BLaER1 treated with 17β-estradiol and CSF1 and Interleukin-3, amounts not matched to agents 10 nM and 100 nM (cell line): ENCODE data around the gene SORCS2.
A peak's percentile ranks its signal among the peaks of the same experiment; 100 is the strongest.

Experiments used
- H3K27ac ChIP-seq, 11 experiments: shearing (Covaris generic); formaldehyde crosslinking; 2 replicates each; pipeline ENCODE4 v1.8.1; 2022
- H3K27me3 ChIP-seq, 11 experiments: shearing (Covaris generic); formaldehyde crosslinking; 2 replicates each; pipeline ENCODE4 v1.8.1; 2022
- H3K36me3 ChIP-seq, 11 experiments: shearing (Covaris generic); formaldehyde crosslinking; 2 replicates each; pipeline ENCODE4 v1.8.1; 2022
- H3K4me1 ChIP-seq, 10 experiments: shearing (Covaris generic); formaldehyde crosslinking; 2 replicates each; pipeline ENCODE4 v1.8.1; 2022
- H3K4me2 ChIP-seq, 11 experiments: shearing (Covaris generic); formaldehyde crosslinking; 2 replicates each; pipeline ENCODE4 v1.8.1; 2022
- H3K4me3 ChIP-seq, 10 experiments: shearing (Covaris generic); formaldehyde crosslinking; 2 replicates each; pipeline ENCODE4 v1.8.1; 2022
- H3K9ac ChIP-seq, 11 experiments: shearing (Covaris generic); formaldehyde crosslinking; 2 replicates each; pipeline ENCODE4 v1.8.1; 2022
- H3K9me3 ChIP-seq, 11 experiments: shearing (Covaris generic); formaldehyde crosslinking; replicated peaks in 1 of 11; 2 replicates each; pipeline ENCODE4 v1.8.1; 2022
- H4K20me1 ChIP-seq, 11 experiments: shearing (Covaris generic); formaldehyde crosslinking; 2 replicates each; pipeline ENCODE4 v1.8.1; 2022
- Cebpa-rat ChIP-seq, 11 experiments: shearing (Covaris generic); IDR thresholded peaks; 2 replicates each; pipeline ENCODE4 v1.8.1; 2022

SORCS2 gene

GRCh38 chr4:7738458-7739076, 546.2 kb downstream of the SORCS2 start:
- H3K4me2 ChIP-seq: peak overlapping the region in 8 of 11 experiments; percentile 11 to 59 (median 34); a peak in 11 of 22 replicates

DNA sequence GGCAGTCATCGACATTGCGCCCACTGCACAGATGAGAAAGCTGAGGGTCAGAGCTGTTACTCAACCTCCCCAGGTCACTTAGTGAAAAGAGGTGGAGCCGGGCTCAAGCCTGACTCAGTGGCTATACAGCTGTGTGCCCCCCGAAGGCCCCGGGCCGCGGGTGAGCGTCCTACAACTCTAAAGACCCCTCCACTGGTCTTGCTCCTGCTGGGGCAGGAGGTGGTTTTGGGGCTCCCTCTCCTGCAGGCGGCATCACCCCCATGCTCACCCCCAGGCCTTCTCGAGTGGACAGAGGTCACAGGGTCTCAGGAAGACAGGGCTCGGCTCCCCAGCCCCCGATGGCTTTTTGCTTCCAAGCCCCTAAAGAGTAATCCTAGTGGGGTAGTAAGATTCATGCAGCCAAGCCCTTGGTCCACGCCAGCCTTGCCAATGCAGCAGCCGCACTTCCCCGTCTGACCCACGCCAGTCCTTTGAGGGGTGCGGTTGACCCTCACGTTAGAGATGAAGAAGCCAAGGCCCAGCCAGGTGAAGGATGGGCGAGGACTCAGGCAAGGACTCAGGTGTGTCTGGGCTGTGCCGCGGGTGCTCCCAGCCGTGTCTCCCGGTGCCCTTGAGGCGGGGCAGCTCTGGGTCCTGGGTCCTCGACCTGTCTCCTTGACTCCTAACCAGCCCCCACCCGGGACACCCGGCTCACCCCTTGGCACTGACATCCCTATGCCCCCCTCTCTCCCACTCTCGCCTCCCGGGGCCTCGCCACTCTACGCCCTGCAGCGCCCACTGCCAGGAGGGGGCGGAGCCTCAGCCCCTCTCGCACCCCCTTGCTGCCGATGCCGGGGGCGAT, 547.0 kb downstream of the SORCS2 start:
- H3K4me1 ChIP-seq: peaks cover 25 to 69% (median 59%) of the 10 kb centered on the region in 10 experiments
- no peak overlapping the region for H3K4me3 ChIP-seq
- TF ChIP-seq Cebpa-rat (IDR thresholded peaks at IDR 0.05): no peak
- H3K9me3 ChIP-seq: no peaks in the 10 kb centered on the region
- H4K20me1 ChIP-seq: peaks cover 0 to 36% (median 0%) of the 10 kb centered on the region in 11 experiments; a peak in 7 of 22 replicates
- H3K36me3 ChIP-seq: no peaks in the 10 kb centered on the region
- H3K27me3 ChIP-seq: peaks cover 0 to 25% (median 0%) of the 10 kb centered on the region in 11 experiments; a peak in 5 of 22 replicates
- H3K27ac ChIP-seq: no peak overlapping the region
- peak overlapping the region in 7 of 11 experiments; percentile 11 to 59 (median 36); a peak in 8 of 22 replicates for H3K4me2 ChIP-seq
- no peak overlapping the region for H3K9ac ChIP-seq

More at GRCh38 chr4:7738458-7739076, 546.2 kb downstream of the SORCS2 start:
- Histone ChIP-seq H3K36me3 (no peaks in the 10 kb centered on the region), H3K27ac (peak overlapping the region in 1 of 11 experiments; percentile 16; a peak in 1 of 22 replicates), H3K4me1 (peaks cover 18 to 61% (median 52%) of the 10 kb centered on the region in 10 experiments), H4K20me1 (peaks cover 0 to 39% (median 0%) of the 10 kb centered on the region in 11 experiments; a peak in 7 of 22 replicates), H3K27me3 (peaks cover 0 to 25% (median 0%) of the 10 kb centered on the region in 11 experiments; a peak in 5 of 22 replicates), H3K4me3 (no peak overlapping the region), H3K9me3 (no peaks in the 10 kb centered on the region), H3K9ac (peak overlapping the region in 2 of 11 experiments; percentile 9 to 33; a peak in 1 of 22 replicates)
- no peak for TF ChIP-seq Cebpa-rat (IDR thresholded peaks at IDR 0.05)

DNA sequence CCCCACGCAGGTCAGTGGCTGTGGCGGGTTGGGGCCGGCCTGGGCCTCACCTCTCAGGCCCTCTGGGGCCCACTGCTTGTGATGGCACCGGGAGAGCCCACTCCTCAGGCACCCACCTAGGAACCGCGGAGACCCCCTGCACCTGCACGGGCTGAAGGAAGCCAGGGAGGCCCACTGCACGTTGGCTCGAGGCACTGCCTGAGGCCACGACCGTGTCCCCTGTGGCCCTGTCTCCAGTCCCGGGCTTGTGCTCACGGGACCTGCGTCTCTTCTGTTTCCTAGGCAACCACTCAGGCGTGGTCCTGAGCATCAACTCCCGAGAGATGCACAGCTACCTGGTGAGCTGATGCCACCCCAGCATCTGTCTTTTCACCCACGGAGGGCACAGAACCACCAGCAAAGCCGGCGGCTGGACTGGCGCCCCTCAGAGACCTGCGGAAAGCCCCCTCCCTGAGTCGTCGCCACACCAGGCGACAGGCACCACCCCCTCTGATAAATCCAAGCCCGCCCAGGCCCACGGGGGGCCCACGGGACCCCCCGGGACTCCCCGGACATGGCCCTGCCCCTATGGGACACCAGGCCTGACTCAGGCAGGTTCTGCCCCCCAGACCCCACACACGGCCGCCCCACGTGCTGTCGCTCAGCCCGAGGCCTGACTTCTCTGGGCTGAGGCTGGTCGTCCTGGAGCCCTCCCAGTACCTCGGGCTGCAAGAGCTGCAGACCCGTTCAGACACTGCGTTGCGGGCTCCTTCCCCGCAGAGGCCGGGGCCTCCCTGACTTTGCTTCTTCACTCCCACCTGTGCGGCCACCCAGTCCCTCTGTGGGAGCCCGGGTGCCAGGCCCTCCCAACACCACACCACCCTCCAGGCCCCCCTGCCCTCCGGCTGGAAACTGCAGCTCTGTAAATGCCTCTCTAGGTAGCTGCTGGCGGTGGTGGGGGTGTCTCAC, 547.9 kb downstream of the SORCS2 start:
- peaks cover 34 to 72% (median 63%) of the 10 kb centered on the region in 10 experiments for H3K4me1 ChIP-seq
- H4K20me1 ChIP-seq: peaks cover 0 to 32% (median 0%) of the 10 kb centered on the region in 11 experiments; a peak in 7 of 22 replicates
- H3K27me3 ChIP-seq: peaks cover 0 to 21% (median 0%) of the 10 kb centered on the region in 11 experiments; a peak in 5 of 22 replicates
- H3K9me3 ChIP-seq: no peaks in the 10 kb centered on the region
- H3K27ac ChIP-seq: no peak overlapping the region
- no peaks in the 10 kb centered on the region for H3K36me3 ChIP-seq
- no peak overlapping the region for H3K9ac ChIP-seq
- peak overlapping the region in 4 of 11 experiments; percentile 1 to 49 (median 26); a peak in 5 of 22 replicates for H3K4me2 ChIP-seq
- TF ChIP-seq Cebpa-rat (IDR thresholded peaks at IDR 0.05): no peak
- no peak overlapping the region for H3K4me3 ChIP-seq

DNA sequence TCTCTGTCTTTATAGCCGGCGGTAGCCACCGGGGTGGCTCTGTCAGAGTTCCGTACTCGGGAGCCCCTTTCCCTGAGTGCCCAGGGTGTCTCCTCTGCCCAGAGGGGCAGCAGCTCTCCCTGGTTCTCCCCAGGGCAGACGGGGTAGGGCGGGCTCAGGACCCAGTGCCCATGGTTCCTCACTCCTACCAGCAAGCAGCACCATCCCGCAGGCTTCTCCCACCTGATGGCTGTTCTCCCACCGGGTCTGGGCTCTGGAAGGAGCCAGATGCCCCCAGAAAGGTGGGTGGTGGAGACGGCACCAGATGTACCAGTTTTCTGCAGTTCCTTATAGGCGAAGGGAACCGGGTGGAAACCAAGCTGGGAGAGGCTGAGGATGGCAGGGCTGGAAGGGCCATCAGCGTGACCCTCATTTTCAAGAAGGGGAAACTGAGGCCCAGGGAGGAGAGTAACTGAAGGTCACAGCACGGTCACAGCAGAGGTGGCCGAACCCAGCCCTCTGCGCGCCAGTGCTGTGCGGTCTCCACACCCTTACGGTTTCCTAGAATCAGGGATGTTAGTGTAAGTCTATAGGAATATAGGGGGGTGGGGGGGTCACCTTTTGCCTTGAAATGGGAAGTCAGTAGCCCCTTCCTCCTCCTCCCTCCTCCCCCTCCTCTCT, 548.7 kb downstream of the SORCS2 start:
- Histone ChIP-seq H3K27ac (no peak overlapping the region), H3K4me2 (no peak overlapping the region), H3K4me1 (peaks cover 42 to 68% (median 63%) of the 10 kb centered on the region in 10 experiments), H3K36me3 (no peaks in the 10 kb centered on the region), H3K4me3 (no peak overlapping the region), H3K9ac (no peak overlapping the region), H3K9me3 (no peaks in the 10 kb centered on the region), H3K27me3 (peaks cover 0 to 13% (median 0%) of the 10 kb centered on the region in 11 experiments; a peak in 4 of 22 replicates), H4K20me1 (peaks cover 0 to 24% (median 0%) of the 10 kb centered on the region in 11 experiments; a peak in 7 of 22 replicates)
- no peak for TF ChIP-seq Cebpa-rat (IDR thresholded peaks at IDR 0.05)

DNA sequence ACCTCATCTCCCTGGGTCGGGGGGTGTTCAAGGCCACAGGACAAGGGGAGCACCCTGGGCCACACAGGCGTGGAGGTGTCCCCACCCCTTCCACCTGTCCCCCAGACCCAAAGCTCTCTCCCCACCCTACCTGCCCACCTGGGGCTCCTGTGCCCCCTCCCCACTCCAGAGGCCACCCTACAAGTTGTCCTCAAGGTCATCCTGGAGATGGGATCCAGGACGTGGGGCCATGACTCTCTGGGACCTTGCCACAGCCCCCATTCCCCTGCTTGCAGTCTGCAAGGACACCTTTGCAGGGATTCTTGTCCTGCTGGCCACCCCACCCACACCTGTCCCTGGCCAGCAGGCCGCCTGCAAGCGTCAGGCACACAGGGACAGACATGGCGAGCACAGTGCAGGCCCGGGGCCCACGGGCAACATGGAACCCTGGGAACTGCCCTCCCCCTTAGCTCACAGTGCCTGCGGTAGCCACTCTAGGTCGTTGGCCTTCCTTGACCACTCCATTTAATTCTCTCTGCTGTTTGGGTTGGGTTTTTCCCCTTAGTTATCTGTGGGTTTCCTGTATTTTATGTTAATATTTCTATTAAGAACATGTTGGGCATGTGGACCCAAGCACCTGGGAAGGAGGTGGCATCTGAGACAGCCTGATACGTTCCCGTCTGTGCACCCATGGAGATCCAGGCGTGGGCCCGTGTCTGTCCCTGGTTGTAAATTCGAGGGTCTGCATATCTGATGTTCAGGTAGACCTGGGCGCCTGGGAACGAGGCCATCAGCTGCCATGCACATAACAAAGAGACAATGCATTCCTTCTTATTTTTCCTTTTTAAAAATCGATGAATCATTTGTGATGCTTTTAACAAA, 549.8 kb downstream of the SORCS2 start:
- Histone ChIP-seq H3K9ac (no peak overlapping the region), H3K27me3 (peaks cover 0 to 9% (median 0%) of the 10 kb centered on the region in 11 experiments; a peak in 2 of 22 replicates), H3K4me2 (peak overlapping the region in 3 of 11 experiments; percentile 77 to 97 (median 95); a peak in 5 of 22 replicates), H4K20me1 (peaks cover 0 to 20% (median 0%) of the 10 kb centered on the region in 11 experiments; a peak in 5 of 22 replicates), H3K4me1 (peaks cover 46 to 62% (median 56%) of the 10 kb centered on the region in 10 experiments), H3K27ac (no peak overlapping the region), H3K36me3 (no peaks in the 10 kb centered on the region), H3K4me3 (no peak overlapping the region), H3K9me3 (no peaks in the 10 kb centered on the region)
- no peak for TF ChIP-seq Cebpa-rat (IDR thresholded peaks at IDR 0.05)

DNA sequence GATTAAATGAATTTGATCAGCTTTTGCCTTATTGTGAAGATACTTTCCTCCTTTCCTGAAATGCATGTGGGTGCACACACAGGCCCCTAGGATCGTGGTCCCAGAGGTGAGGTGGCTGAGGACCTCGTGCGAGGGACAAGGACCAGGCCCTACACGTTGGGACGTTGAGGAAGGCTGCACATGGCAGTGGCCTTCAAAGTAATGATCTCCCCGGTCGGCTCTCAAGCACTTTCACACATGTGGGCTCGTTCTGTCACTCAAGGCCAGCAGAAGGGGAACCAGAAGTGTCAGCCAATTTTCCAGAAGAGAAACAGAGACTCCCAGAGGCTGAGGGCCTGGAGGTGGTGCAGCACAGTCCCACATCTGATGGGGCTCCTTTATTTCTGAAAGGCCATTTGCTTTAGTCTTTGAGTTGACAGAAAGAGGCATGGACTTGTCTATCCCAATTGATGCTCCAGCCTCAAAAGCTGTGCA, 550.5 kb downstream of the SORCS2 start:
- no peak for TF ChIP-seq Cebpa-rat (IDR thresholded peaks at IDR 0.05)
- Histone ChIP-seq H3K4me1 (peaks cover 45 to 69% (median 51%) of the 10 kb centered on the region in 10 experiments), H3K4me2 (peak overlapping the region in 8 of 11 experiments; percentile 77 to 97 (median 90); a peak in 15 of 22 replicates), H4K20me1 (peaks cover 0 to 18% (median 0%) of the 10 kb centered on the region in 11 experiments; a peak in 5 of 22 replicates), H3K27ac (no peak overlapping the region), H3K9me3 (no peaks in the 10 kb centered on the region), H3K27me3 (peaks cover 0 to 9% (median 0%) of the 10 kb centered on the region in 11 experiments; a peak in 2 of 22 replicates), H3K9ac (no peak overlapping the region), H3K4me3 (no peak overlapping the region), H3K36me3 (no peaks in the 10 kb centered on the region)
